ENCODE results near the gene RNF39.

- TF ChIP-seq CTCF (conservative IDR thresholded peaks at IDR 0.05; ENCODE audit: low read length) = no peak
- no peak for TF ChIP-seq EZH2phosphoT487 (IDR thresholded peaks at IDR 0.05; ENCODE audit: borderline replicate concordance, low read depth, low read length)
Measured at GRCh38 chr6:30102414-30102969, 26.9 kb upstream of the RNF39 start.
